Pancreas (tissue), 10 donors: ENCODE measurements around the gene UPK3BL1. TPM values are rescaled to one million over a fixed set of nuclear protein-coding genes. Genes with fewer than 3 reads are reported as not detected.
"Not testable (repeated sequence)": the region's sequence is repeated elsewhere in the genome, so short reads cannot be mapped to it uniquely, and the experiment has no call there.

ENCODE experiments used
- ATAC-seq, 4 donors: fragments of 200-7000 bp; cut with Tn5 transposase; one replicate each; pipeline versions ENCODE4 v1.8.0 to v1.9.1; 2020; ENCODE audit warnings: mild to moderate bottlenecking in 4 of 4, moderate library complexity in 4 of 4
- DNase-seq, 6 donors: peaks; one replicate each; pipeline ENCODE4 v3.0.0-alpha.2; 2020
- FAIRE-seq: peaks from 2 replicates; lab custom pipeline; 2012; peaks lifted over from hg19 to GRCh38; lab: Jason Lieb, UNC
- H3K27ac ChIP-seq, 4 donors: fragments of 200-600 bp; sonication (generic); 1 replicate in 3 of 4; 2 replicates in 1 of 4; pipeline versions ENCODE4 v1.5.0 to v1.8.0; 2020
- H3K27me3 ChIP-seq, 4 donors: fragments of 200-600 bp; one replicate each; pipeline ENCODE4 v1.8.0; 2021
- H3K36me3 ChIP-seq, 3 donors: fragments of 200-600 bp; sonication (generic) in 1 of 3; one replicate each; pipeline versions ENCODE4 v1.5.0 to v1.8.0; 2020 to 2021
- H3K4me1 ChIP-seq, 3 donors: fragments of 200-600 bp; one replicate each; pipeline ENCODE4 v1.8.0; 2021
- H3K4me3 ChIP-seq, 4 donors: fragments of 200-600 bp; sonication (generic) in 2 of 4; one replicate each; pipeline versions ENCODE4 v1.5.0 to v1.8.0; 2020 to 2021
- H3K9me3 ChIP-seq, 4 donors: fragments of 200-600 bp; one replicate each; pipeline ENCODE4 v1.8.0; 2021
- WGBS, 2 donors: extraction: QIAGEN DNeasy Blood & Tissue Kit; methylation state at CpG; one replicate each; pipeline ENCODE4 v1.1.7; 2013; 5-methylcytosine and 5-hydroxymethylcytosine counted together
- intact Hi-C, 3 donors: fragments of 100-400 bp; cut with DNase I; formaldehyde crosslinking; loops; one replicate each; pipeline versions ENCODE4 v1.11.1 to v1.14.2; 2022
- polyA plus RNA-seq, 2 donors: library from polyadenylated mRNA; stranded (reverse); fragments of 200-250 nt; gene quantifications; one replicate each; pipeline ENCODE4 v1.2.3, GENCODE V29; 2013
- total RNA-seq, 6 donors: library from RNA; stranded (reverse); fragmentation: NEBNext Ultra II Directional in 4 of 6; extraction: Animal tissue kit (Norgen Biotek cat#: 25700) in 4 of 6; gene quantifications; one replicate each; pipeline versions ENCODE4 v1.2.1 to v1.2.4, GENCODE V29; 2021 to 2023
- donor health status: healthy with polysubstance abuse.
- donor health status: DM: no; HTN: no; CAD: no; lungs with moderate emphysema.
- donor health status: DM: no; HTN: no; CAD: no.
- donor health status: control.
- donor health status: control.
- donor health status: Bipolar disorder and iron deficiency.
- donor health status: DM: yes; HTN: yes; CAD: no.
- donor health status: DM: no; HTN: no; CAD: no.
- donor health status: DM: no; HTN: no; CAD: no.
- donor health status: DM: yes; HTN: yes; CAD: no.

Gene UPK3BL1
- total and polyA plus RNA-seq, 8 donors = 2.9 to 168 (median 8.9) TPM

DNA sequence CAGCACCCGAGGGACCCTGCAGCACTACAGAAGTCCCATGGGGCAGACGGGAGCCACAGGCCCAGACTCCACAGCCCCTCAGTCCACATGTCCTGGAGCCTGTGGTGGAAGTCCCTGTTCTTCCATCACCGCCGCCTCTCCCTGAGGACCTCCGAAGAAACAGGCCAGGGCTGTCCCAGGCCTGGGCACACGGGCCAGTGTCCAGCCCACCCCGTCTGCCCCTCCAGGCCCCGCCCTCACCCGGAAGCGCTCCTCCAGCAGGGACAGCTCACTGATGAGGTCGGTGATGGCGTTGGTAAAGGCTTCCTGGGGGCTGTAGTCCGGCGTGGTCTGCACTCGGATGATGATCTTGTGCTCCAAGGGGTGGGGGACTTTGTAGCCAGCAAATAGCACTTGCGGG, 24.3 kb upstream of the UPK3BL1 start:
- DNase-seq, ATAC-seq, FAIRE-seq, H3K36me3 ChIP-seq, H3K27ac ChIP-seq, H3K4me1 ChIP-seq, intact Hi-C loops, H3K9me3 ChIP-seq, H3K4me3 ChIP-seq, H3K27me3 ChIP-seq: not testable (repeated sequence)
- WGBS, 2 donors = no CpG with 5 or more reads among the region's 16 CpGs

DNA sequence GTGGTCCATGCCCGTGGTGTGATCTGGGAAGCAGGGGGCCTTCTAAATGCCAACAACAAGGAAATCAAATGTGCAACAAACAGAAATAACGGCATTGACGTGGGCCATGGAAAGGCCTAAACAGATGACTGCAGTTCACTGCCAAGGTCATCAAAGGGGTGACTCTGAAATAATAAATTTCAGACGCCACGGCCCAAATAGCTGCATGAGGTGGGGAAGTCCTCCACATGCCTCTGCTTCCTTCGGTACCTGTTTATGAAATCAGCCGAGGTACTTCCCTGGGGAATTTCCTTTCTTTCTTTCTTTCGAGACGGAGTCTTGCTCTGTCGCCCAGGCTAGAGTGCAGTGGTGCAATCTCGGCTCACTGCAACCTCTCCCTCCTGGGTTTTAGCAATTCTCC, 22.2 kb upstream of the UPK3BL1 start:
- H3K27me3 ChIP-seq, intact Hi-C loops, DNase-seq, H3K36me3 ChIP-seq, H3K27ac ChIP-seq, FAIRE-seq, H3K4me1 ChIP-seq, H3K9me3 ChIP-seq, H3K4me3 ChIP-seq, ATAC-seq: not testable (repeated sequence)
- 75 to 83% methylated on average over 3 to 4 of the region's 11 CpGs for WGBS, 2 donors

DNA sequence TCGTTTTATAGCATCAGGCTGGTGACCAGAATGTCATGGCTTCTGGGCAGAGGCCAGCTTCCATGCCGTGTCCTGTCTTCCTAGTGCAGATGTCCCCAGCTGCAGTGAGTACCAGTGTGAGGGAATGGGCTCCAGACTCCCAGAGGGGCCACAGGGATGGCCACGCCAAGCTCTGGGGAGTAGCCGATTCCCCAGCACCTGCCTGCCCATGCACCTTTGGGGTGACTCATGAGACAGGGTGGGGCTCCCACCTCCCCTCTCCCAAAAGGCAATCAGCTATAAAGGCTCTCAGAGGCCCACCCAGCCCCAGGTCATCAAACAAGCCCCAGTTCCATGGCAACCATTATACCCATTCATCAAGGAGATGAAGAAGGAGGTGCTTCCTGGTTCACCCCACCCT, 7.3 kb upstream of the UPK3BL1 start, which contains the start of gene SPDYE2B:
SPDYE2B (plus strand) TSS at position 396 of the 400 bp plus-strand sequence. CDS start 2,030 bp downstream, outside the sequence.
- H3K27ac ChIP-seq, H3K27me3 ChIP-seq, H3K9me3 ChIP-seq, H3K36me3 ChIP-seq, intact Hi-C loops, DNase-seq, FAIRE-seq, H3K4me3 ChIP-seq, H3K4me1 ChIP-seq: not testable (repeated sequence)
- peak in 1 of 4 donors; percentile 22 for ATAC-seq
- no CpG with 5 or more reads among the region's 4 CpGs for WGBS, 2 donors

DNA sequence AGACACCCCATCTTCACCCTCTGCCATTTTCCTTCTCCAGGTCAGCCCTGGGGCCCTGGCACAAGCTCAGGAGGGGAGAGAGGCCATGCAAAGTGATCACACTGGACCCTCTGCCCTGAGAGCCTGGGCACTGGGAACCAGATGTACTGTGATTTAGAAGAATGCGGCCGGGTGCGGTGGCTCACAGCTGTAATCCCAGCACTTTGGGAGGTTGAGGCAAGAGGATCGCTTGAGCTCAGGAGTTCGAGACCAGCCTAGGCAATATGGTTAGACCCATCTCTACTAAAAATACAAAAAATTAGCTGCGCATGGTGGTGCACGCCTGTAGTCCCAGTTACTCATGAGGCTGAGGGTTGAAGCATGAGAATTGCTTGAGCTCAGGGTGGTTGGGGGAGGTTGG, 5.2 kb upstream of the UPK3BL1 start:
- H3K9me3 ChIP-seq, H3K36me3 ChIP-seq, intact Hi-C loops, H3K27me3 ChIP-seq, FAIRE-seq, H3K27ac ChIP-seq, H3K4me1 ChIP-seq, H3K4me3 ChIP-seq: not testable (repeated sequence)
- DNase-seq (peak in 2 of 6 donors; percentile 1 to 4), ATAC-seq (peak in 1 of 4 donors; percentile 20)
- 96 to 98% methylated on average over 5 of the region's 7 CpGs for WGBS, 2 donors

DNA sequence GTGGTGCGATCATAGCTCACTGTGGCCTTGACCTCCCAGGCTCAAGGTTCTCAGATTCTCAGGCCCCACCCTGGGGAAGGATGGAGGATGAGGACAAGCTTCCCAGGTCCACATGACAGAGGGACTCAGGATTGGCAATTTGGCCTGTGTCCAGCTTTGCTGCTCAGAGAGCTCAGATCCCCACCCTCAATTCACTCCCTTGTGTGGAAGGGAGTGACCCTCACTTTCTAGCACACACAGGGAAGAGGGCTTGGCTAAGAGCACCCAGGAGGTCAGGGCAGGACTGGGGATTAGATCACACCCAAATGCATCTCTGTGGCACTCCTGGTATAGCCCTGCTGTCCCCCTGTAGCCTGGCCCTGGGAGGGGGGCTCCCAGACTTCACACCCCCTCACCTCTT, 813 bp upstream of the UPK3BL1 start:
- H3K9me3 ChIP-seq, H3K27me3 ChIP-seq, ATAC-seq, H3K4me3 ChIP-seq, FAIRE-seq, intact Hi-C loops, DNase-seq, H3K27ac ChIP-seq, H3K4me1 ChIP-seq, H3K36me3 ChIP-seq: not testable (repeated sequence)
- no CpG with 5 or more reads among the region's 1 CpG for WGBS, 2 donors

DNA sequence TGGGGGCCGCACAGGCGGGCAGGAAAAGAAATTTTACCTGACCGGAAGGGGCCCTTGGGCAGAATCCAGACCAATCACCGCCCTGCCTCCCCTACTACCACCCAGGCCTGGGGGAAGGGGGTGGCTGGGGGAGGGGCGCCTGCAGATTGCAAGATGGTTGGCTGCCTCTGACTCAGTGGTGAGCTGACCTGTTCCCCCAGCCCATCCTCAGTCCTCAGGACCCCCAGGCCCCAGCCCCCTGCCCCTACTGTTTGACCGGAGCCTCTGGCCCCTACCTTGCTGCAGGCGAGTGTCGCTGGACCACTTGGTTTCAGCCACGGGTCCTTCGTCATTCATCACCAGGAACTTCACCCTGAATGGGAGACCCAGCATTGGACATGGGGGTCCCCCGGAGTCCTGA, 3.7 kb downstream of the UPK3BL1 start:
- H3K4me1 ChIP-seq, FAIRE-seq, intact Hi-C loops, H3K9me3 ChIP-seq, H3K4me3 ChIP-seq, H3K27me3 ChIP-seq, H3K27ac ChIP-seq, H3K36me3 ChIP-seq: not testable (repeated sequence)
- DNase-seq (peak in 4 of 6 donors; percentile 6 to 49 (median 30)), ATAC-seq (peak in 2 of 4 donors; percentile 8 to 14)
- WGBS, 2 donors = 88 to 94% methylated on average over 7 of the region's 11 CpGs

DNA sequence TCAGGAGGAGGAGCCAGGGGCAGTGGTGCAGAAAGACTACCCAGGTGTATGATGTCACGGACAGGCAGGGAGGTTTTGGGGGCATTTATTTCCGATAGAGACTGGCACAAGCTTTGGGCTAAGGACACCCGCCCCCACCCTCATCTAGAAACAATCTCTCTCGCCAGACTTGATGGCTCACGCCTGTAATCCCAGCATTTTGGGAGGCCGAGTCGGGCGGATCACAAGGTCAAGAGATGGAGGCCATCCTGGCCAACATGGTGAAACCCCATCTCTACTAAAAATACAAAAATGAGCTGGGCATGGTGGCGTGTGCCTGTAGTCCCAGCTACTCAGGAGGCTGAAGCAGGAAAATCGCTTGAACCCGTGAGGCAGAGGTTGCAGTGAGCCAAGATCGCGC, 5.6 kb downstream of the UPK3BL1 start:
- ATAC-seq, H3K27me3 ChIP-seq, H3K9me3 ChIP-seq, H3K36me3 ChIP-seq, intact Hi-C loops, H3K4me1 ChIP-seq, H3K4me3 ChIP-seq, H3K27ac ChIP-seq, FAIRE-seq: not testable (repeated sequence)
- DNase-seq = peak in 2 of 6 donors; percentile 2
- WGBS, 2 donors = 95 to 96% methylated on average over 8 of the region's 13 CpGs

DNA sequence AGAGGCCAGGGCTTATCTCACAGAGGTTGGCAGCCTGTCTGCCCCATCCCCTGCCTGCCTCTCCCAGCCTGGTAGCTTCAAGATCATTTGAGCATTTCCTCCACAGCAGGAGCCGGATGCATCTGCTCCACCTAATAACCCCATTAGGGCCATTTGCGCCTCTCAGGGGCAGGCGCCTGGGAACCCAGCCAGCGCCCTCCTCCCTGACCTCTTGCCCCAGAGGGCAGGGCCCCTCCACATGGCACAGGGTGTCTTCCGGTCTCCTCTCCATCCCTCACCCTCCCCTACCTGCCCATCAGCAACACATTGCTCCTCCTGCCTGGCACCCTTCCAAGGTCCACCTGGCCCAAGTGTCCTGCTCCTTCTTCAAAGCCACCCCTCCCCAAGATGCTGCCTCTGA, 7.2 kb downstream of the UPK3BL1 start:
- WGBS, 2 donors = 100% methylated on average over 2 of the region's 5 CpGs; no CpG with 5 or more reads in 1 of the 2 donors
- H3K9me3 ChIP-seq, DNase-seq, intact Hi-C loops, FAIRE-seq, H3K27me3 ChIP-seq, H3K36me3 ChIP-seq, H3K4me1 ChIP-seq, H3K4me3 ChIP-seq, H3K27ac ChIP-seq: not testable (repeated sequence)
- peak in 2 of 4 donors; percentile 42 to 57 for ATAC-seq

DNA sequence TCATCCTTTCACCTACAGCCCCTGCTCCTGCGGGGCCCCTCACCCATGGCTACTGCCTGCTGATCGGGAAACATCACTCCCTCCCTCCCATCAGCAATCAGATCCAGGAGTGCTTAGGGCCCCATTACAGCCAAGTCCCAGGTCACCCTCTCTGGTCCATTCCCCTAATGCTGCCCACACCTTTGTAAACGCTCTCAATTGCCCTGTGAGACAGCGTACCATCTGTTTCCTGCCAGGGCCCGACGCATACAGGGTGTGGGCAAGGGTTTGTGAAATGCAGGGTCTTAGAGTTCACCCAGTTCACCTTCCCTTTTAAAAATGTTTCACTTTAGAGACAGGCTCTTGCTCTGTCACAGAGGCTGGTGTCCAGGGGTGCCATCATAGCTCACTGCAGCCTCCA, 8.3 kb downstream of the UPK3BL1 start:
- H3K27me3 ChIP-seq, H3K9me3 ChIP-seq, FAIRE-seq, H3K27ac ChIP-seq, H3K4me3 ChIP-seq, intact Hi-C loops, H3K4me1 ChIP-seq, H3K36me3 ChIP-seq: not testable (repeated sequence)
- DNase-seq = peak in 2 of 6 donors; percentile 3 to 16
- 84 to 89% methylated on average over 2 of the region's 6 CpGs for WGBS, 2 donors
- peak in 2 of 4 donors; percentile 15 to 35 for ATAC-seq

DNA sequence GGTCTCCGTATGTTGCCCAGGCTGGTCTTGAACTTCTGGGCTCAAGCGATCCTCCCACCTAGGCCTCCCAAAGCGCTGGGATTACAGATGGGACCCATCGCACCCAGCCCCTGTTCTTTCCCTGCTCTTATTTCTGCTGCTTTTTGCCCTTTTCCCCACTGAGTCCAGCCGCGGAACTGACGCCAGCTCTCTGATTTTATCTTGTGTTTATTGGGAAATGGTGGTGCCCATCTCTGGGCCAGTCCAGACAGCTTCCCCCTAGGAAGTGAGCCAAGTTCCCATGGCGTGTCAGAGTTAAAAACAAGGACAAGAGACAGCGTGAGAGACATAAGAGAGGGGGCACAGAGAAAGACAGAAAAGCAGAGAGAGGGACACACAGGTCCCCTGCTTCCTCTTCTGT, 12.0 kb downstream of the UPK3BL1 start:
- FAIRE-seq, H3K9me3 ChIP-seq, H3K27ac ChIP-seq, H3K4me3 ChIP-seq, H3K4me1 ChIP-seq, H3K27me3 ChIP-seq, intact Hi-C loops, H3K36me3 ChIP-seq: not testable (repeated sequence)
- WGBS, 2 donors = 72 to 79% methylated on average over 3 to 6 of the region's 9 CpGs
- ATAC-seq = peak in 1 of 4 donors; percentile 6
- DNase-seq = peak in 1 of 6 donors; percentile 5

DNA sequence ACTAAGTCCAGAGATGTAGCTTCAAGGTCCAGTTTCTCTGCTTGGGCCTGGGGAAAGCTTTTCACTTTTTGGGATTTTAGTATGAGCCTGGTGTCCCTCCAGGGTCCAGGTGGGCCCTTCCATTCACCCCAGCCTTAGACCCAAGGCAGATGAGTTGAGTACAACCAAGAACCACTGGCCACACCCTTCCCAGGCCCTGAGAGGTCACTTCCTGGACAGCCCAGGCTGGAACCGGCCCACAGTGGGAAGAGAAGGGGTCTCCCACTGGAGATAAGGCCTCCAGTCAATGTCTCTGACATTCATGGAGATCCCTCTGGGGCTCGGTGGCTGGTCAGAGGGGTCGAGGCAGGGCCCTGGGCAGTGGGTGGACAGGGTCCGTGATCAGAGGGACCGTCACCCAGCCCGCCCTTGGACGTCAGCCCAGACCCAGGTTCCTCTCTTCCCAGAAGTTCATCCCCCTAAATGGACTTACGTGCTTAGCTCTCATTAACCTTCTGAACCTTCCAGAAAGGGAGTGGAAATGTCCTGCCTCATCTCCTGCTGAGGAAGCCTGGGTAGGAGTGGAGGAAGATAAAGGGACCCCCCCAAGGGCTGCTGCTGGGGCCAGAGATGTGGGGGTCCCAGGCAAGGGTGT, 15.2 kb downstream of the UPK3BL1 start:
- whole genome bisulfite sequencing, 2 donors = no CpG with 5 or more reads among the region's 8 CpGs
- ATAC-seq, FAIRE-seq: not testable (repeated sequence)

DNA sequence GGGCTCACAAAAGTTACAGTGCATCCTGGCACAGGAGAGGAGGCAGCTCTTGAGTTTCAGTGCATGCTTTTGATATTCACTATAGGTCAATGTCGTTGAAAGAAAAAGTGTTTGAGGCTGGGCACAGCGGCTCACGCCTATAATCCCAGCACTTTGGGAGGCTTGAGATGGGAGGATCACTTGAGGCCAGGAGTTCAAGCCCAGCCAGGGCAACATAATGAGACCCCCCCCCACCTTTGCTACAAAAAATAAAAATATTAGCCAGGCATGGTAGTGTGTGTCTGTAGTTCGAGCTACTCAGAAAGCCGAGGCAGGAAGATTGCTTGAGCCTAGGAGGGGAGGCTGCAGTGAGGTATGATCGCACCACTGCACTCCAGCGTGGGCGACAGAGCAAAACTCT, 24.5 kb downstream of the UPK3BL1 start:
- H3K4me3 ChIP-seq, intact Hi-C loops, FAIRE-seq, H3K4me1 ChIP-seq, H3K27ac ChIP-seq, H3K9me3 ChIP-seq, H3K36me3 ChIP-seq, ATAC-seq, H3K27me3 ChIP-seq: not testable (repeated sequence)
- 61 to 76% methylated on average over 3 to 4 of the region's 8 CpGs for WGBS, 2 donors
- DNase-seq = peak in 1 of 6 donors; percentile 9

More for the DNA sequence above, 15.2 kb downstream of the UPK3BL1 start:
- intact Hi-C loops, H3K36me3 ChIP-seq, H3K27ac ChIP-seq, DNase-seq, H3K27me3 ChIP-seq, H3K4me3 ChIP-seq, H3K9me3 ChIP-seq, H3K4me1 ChIP-seq: not testable (repeated sequence)
